Measurements from ENCODE around the gene ARID4B. TPM values are rescaled to one million over a fixed set of nuclear protein-coding genes. Genes with fewer than 3 reads are reported as not detected.
"Not testable (repeated sequence)": the region's sequence is repeated elsewhere in the genome, so short reads cannot be mapped to it uniquely, and the experiment has no call there.

Gene ARID4B
- total RNA-seq, 1 experiment from 2014 or later = 34.0 TPM

GRCh38 chr1:235270625-235271024, 57.4 kb downstream of the ARID4B start:
- H3K4ac ChIP-seq (ENCODE audit: low read depth, low read length) = no peak overlapping the region
- Mint-ChIP-seq H3K9me3 (no peaks in the 10 kb centered on the region), H3K4me3 (no peak overlapping the region), H3K27me3 (ENCODE audit: low read depth) (no peaks in the 10 kb centered on the region), H3K4me1 (peaks cover 25 to 31% of the 10 kb centered on the region in 2 experiments), H3K27ac (peak overlapping the region in 2 of 3 experiments; percentile 59 to 96; a peak in 5 of 7 replicates), H3K36me3 (ENCODE audit: insufficient read depth in 1 of 3, low read depth in 3 of 3) (peaks cover 0 to 5% (median 0%) of the 10 kb centered on the region in 3 experiments; a peak in 3 of 7 replicates)
- no peak overlapping the region for H4K5ac ChIP-seq (ENCODE audit: insufficient read length, low read depth, low read length)
- peaks cover 24% of the 10 kb centered on the region for H3K79me2 ChIP-seq (ENCODE audit: insufficient read depth, low read length)
- no peaks in the 10 kb centered on the region for H3K27me3 ChIP-seq (ENCODE audit: insufficient read depth, low read length)
- DNase-seq = no peak
- H3T11ph ChIP-seq (ENCODE audit: low read length) = no peak overlapping the region
- H3K56ac ChIP-seq (ENCODE audit: insufficient read length, low read depth, low read length) = no peak overlapping the region
- no peak overlapping the region for H2AK5ac ChIP-seq (ENCODE audit: insufficient read length, low read length)
- no peak overlapping the region for H3K4me2 ChIP-seq (ENCODE audit: insufficient read depth, insufficient read length, low read length)
- H2BK5ac ChIP-seq (ENCODE audit: insufficient read length, low read length) = no peak overlapping the region
- H2BK20ac ChIP-seq (ENCODE audit: low read depth, low read length, poor library complexity, severe bottlenecking) = no peak overlapping the region
- no peak overlapping the region for H3K14ac ChIP-seq (ENCODE audit: insufficient read depth, low read length)
- H2AFZ ChIP-seq (ENCODE audit: low read length) = no peak overlapping the region
- no peak overlapping the region for H4K91ac ChIP-seq (ENCODE audit: insufficient read length, low read depth, low read length)
- H3K79me1 ChIP-seq (ENCODE audit: insufficient read depth, low read depth, low read length, poor library complexity, severe bottlenecking) = no peaks in the 10 kb centered on the region
- H3K4me1 ChIP-seq (ENCODE audit: insufficient read depth, low read length) = no peaks in the 10 kb centered on the region
- no peak overlapping the region for H2BK120ac ChIP-seq (ENCODE audit: low read depth, low read length, poor library complexity, severe bottlenecking)
- no peak overlapping the region for H3K27ac ChIP-seq (ENCODE audit: insufficient read length, low read depth, low read length)
- no peak overlapping the region for H3K18ac ChIP-seq (ENCODE audit: insufficient read length, low read depth, low read length)
- H3K9me3 ChIP-seq (ENCODE audit: control insufficient read depth, low read depth, low read length) = no peaks in the 10 kb centered on the region
- no peaks in the 10 kb centered on the region for H4K20me1 ChIP-seq (ENCODE audit: control insufficient read depth, insufficient read depth, insufficient read length)
- no peak overlapping the region for H2BK12ac ChIP-seq (ENCODE audit: insufficient read length, low read depth, low read length)
- no peak overlapping the region for H4K8ac ChIP-seq (replicated peaks; ENCODE audit: insufficient read length, low read depth, low read length)
- no peaks in the 10 kb centered on the region for H3K23me2 ChIP-seq (ENCODE audit: insufficient read length, low read depth, low read length, poor library complexity, severe bottlenecking)
- H2BK15ac ChIP-seq (ENCODE audit: low read depth, low read length) = no peak overlapping the region
- no peak for TF ChIP-seq CTCF (conservative IDR thresholded peaks at IDR 0.05)
- H3K23ac ChIP-seq (ENCODE audit: insufficient read length, low read depth, low read length) = no peak overlapping the region
- no peak overlapping the region for H3K9ac ChIP-seq (ENCODE audit: extremely low read depth, insufficient read length, low read length)

GRCh38 chr1:235269990-235270389, 58.0 kb downstream of the ARID4B start:
- not testable (repeated sequence) for H4K20me1 ChIP-seq (ENCODE audit: control insufficient read depth, insufficient read depth, insufficient read length); H3K18ac ChIP-seq (ENCODE audit: insufficient read length, low read depth, low read length); H3K4ac ChIP-seq (ENCODE audit: low read depth, low read length); H3K36me3 Mint-ChIP-seq (ENCODE audit: insufficient read depth in 1 of 3, low read depth in 3 of 3); H3K27me3 Mint-ChIP-seq (ENCODE audit: low read depth); H3K4me3 Mint-ChIP-seq; H2AFZ ChIP-seq (ENCODE audit: low read length); H4K8ac ChIP-seq (replicated peaks; ENCODE audit: insufficient read length, low read depth, low read length); H3K14ac ChIP-seq (ENCODE audit: insufficient read depth, low read length); H2BK12ac ChIP-seq (ENCODE audit: insufficient read length, low read depth, low read length); DNase-seq; H3K9me3 Mint-ChIP-seq; H3K4me2 ChIP-seq (ENCODE audit: insufficient read depth, insufficient read length, low read length); H2BK15ac ChIP-seq (ENCODE audit: low read depth, low read length); H4K91ac ChIP-seq (ENCODE audit: insufficient read length, low read depth, low read length); H3K9ac ChIP-seq (ENCODE audit: extremely low read depth, insufficient read length, low read length); H3K79me1 ChIP-seq (ENCODE audit: insufficient read depth, low read depth, low read length, poor library complexity, severe bottlenecking); H3K23me2 ChIP-seq (ENCODE audit: insufficient read length, low read depth, low read length, poor library complexity, severe bottlenecking); H3K27ac ChIP-seq (ENCODE audit: insufficient read length, low read depth, low read length); H2BK120ac ChIP-seq (ENCODE audit: low read depth, low read length, poor library complexity, severe bottlenecking); H3T11ph ChIP-seq (ENCODE audit: low read length); H2BK5ac ChIP-seq (ENCODE audit: insufficient read length, low read length); H3K9me3 ChIP-seq (ENCODE audit: control insufficient read depth, low read depth, low read length); H2BK20ac ChIP-seq (ENCODE audit: low read depth, low read length, poor library complexity, severe bottlenecking); H3K4me1 ChIP-seq (ENCODE audit: insufficient read depth, low read length); H4K5ac ChIP-seq (ENCODE audit: insufficient read length, low read depth, low read length); H2AK5ac ChIP-seq (ENCODE audit: insufficient read length, low read length); H3K56ac ChIP-seq (ENCODE audit: insufficient read length, low read depth, low read length); H3K23ac ChIP-seq (ENCODE audit: insufficient read length, low read depth, low read length); H3K27me3 ChIP-seq (ENCODE audit: insufficient read depth, low read length)
- H3K79me2 ChIP-seq (ENCODE audit: insufficient read depth, low read length) = peaks cover 26% of the 10 kb centered on the region
- H3K4me1 Mint-ChIP-seq = peaks cover 19 to 25% of the 10 kb centered on the region in 2 experiments
- WGBS (ENCODE audit: extremely low coverage, insufficient read length, low lambda C conversion rate) = 100% methylated on average over 1 of the region's 18 CpGs
- H3K27ac Mint-ChIP-seq = peak overlapping the region; percentile 79 to 96 (median 83); a peak in 5 of 7 replicates

Data from H9 (cell line).